OCI-LY3 (cell line): Measurements from ENCODE around the gene RPGR.

ENCODE experiments used
- H2AFZ ChIP-seq: fragments of 200-600, 300-600 bp; shearing (Covaris generic); 2 replicates; pipeline ENCODE4 v1.6.0; 2014; ENCODE audit warnings: antibody characterized with exemption, low read depth, low read length
- H3K27ac ChIP-seq: fragments of 200-600, 300-600 bp; sonication (generic); 2 replicates; pipeline ENCODE4 v1.5.1; 2014; ENCODE audit warnings: mild to moderate bottlenecking, low read length, moderate library complexity, mixed read lengths
- H3K27me3 ChIP-seq: fragments of 200-600, 300-600 bp; sonication (generic); 2 replicates; pipeline ENCODE4 v1.6.1; 2014; ENCODE audit warnings: low read depth, low read length, mixed read lengths
- H3K36me3 ChIP-seq: fragments of 200-600, 300-600 bp; sonication (generic); replicated peaks from 2 replicates; pipeline ENCODE3; 2014; ENCODE audit warnings: low read depth, low read length, mixed read lengths
- H3K4me1 ChIP-seq: fragments of 300-600, 200-600 bp; sonication (generic); 2 replicates; pipeline ENCODE4 v1.6.1; 2014; ENCODE audit warnings: low read length, mixed read lengths
- H3K4me2 ChIP-seq: fragments of 200-600, 300-600 bp; sonication (generic); 2 replicates; pipeline ENCODE4 v1.6.1; 2014; ENCODE audit warnings: low read length, mixed read lengths
- H3K4me3 ChIP-seq: fragments of 300-600, 200-600 bp; sonication (generic); 2 replicates; pipeline ENCODE4 v1.5.1; 2014; ENCODE audit warnings: antibody characterized with exemption, mild to moderate bottlenecking, low read length, moderate library complexity
- H3K79me2 ChIP-seq: fragments of 300-600, 200-600 bp; shearing (Covaris generic); 2 replicates; pipeline ENCODE4 v1.6.1; 2014; ENCODE audit warnings: mild to moderate bottlenecking, low read length, mixed read lengths
- H3K9ac ChIP-seq: fragments of 300-600, 200-600 bp; shearing (Covaris generic); 2 replicates; pipeline ENCODE4 v1.6.0; 2014; ENCODE audit warnings: mild to moderate bottlenecking, low read length, moderate library complexity
- H3K9me3 ChIP-seq: fragments of 200-600, 300-600 bp; shearing (Covaris generic); 2 replicates; pipeline ENCODE4 v1.6.1; 2014; ENCODE audit warnings: low read length, mixed read lengths; ENCODE audit not compliant: insufficient read depth
- H4K20me1 ChIP-seq: fragments of 200-600, 300-600 bp; sonication (generic); 2 replicates; pipeline ENCODE4 v1.6.1; 2016; ENCODE audit warnings: low read length, mixed read lengths; ENCODE audit not compliant: insufficient read depth
- EZH2phosphoT487 ChIP-seq: fragments of 200-600 bp; shearing (Covaris generic); IDR thresholded peaks from 2 replicates; pipeline ENCODE4 v1.6.1; 2018; ENCODE audit warnings: antibody characterized with exemption, mixed run types, low read depth
- TF ChIP-seq, protein P1 (sequence below): fragments of 200-600, 300-600 bp; sonication (generic); IDR thresholded peaks from 2 replicates; pipeline ENCODE4 v1.5.1; 2014; ENCODE audit warnings: antibody characterized with exemption, low read length, low read depth

RPGR gene, protein sequence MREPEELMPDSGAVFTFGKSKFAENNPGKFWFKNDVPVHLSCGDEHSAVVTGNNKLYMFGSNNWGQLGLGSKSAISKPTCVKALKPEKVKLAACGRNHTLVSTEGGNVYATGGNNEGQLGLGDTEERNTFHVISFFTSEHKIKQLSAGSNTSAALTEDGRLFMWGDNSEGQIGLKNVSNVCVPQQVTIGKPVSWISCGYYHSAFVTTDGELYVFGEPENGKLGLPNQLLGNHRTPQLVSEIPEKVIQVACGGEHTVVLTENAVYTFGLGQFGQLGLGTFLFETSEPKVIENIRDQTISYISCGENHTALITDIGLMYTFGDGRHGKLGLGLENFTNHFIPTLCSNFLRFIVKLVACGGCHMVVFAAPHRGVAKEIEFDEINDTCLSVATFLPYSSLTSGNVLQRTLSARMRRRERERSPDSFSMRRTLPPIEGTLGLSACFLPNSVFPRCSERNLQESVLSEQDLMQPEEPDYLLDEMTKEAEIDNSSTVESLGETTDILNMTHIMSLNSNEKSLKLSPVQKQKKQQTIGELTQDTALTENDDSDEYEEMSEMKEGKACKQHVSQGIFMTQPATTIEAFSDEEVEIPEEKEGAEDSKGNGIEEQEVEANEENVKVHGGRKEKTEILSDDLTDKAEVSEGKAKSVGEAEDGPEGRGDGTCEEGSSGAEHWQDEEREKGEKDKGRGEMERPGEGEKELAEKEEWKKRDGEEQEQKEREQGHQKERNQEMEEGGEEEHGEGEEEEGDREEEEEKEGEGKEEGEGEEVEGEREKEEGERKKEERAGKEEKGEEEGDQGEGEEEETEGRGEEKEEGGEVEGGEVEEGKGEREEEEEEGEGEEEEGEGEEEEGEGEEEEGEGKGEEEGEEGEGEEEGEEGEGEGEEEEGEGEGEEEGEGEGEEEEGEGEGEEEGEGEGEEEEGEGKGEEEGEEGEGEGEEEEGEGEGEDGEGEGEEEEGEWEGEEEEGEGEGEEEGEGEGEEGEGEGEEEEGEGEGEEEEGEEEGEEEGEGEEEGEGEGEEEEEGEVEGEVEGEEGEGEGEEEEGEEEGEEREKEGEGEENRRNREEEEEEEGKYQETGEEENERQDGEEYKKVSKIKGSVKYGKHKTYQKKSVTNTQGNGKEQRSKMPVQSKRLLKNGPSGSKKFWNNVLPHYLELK

DNA sequence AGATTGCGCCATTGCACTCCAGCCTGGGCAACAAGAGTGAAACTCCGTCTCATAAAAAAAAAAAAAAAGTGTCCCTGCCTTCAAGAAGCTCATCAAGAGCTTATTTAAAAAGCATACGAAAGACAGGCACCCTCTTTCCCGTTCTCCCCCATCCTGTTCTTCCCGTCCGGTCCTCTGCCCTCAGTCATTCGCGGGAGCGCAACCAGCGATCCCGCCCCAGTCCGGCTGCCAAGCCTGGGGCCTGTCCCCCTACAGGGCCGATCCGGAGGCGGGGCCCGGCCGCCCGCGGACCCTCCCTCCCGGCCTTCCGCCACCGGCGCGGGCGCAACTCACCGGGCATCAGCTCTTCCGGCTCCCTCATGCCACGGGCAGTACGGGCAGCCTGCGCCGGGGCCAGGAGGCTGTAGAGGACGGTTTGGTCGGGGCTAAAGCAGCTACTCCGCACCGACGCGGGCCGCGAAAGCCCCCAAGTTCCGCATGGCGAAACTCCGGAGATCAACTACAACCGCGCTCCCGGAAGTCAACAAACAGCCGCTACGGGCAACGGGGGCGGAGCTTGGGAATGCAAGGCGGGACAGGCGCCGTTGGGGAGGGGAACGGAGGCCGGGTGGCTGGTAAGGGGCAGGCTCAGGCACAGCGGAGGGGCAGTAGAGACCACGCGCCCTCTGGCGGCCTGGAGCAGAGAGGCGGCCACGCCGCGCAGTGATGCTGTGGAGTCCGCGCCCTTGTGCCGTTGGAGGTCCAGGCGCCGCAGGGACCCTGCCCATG lies at the start of gene RPGR:
Gene RPGR (minus strand): TSS at position 503 of the 768 bp plus-strand sequence. CDS start 142 bp downstream, at position 361.
- H3K4me1 ChIP-seq: peaks cover 10% of the 10 kb centered on the region; the same call in 1 of the 2 replicates
- H3K9ac ChIP-seq: peak within 1 kb of the TSS; percentile 81
- no peaks in the 10 kb centered on the region for H4K20me1 ChIP-seq
- TF ChIP-seq, protein P1, sequence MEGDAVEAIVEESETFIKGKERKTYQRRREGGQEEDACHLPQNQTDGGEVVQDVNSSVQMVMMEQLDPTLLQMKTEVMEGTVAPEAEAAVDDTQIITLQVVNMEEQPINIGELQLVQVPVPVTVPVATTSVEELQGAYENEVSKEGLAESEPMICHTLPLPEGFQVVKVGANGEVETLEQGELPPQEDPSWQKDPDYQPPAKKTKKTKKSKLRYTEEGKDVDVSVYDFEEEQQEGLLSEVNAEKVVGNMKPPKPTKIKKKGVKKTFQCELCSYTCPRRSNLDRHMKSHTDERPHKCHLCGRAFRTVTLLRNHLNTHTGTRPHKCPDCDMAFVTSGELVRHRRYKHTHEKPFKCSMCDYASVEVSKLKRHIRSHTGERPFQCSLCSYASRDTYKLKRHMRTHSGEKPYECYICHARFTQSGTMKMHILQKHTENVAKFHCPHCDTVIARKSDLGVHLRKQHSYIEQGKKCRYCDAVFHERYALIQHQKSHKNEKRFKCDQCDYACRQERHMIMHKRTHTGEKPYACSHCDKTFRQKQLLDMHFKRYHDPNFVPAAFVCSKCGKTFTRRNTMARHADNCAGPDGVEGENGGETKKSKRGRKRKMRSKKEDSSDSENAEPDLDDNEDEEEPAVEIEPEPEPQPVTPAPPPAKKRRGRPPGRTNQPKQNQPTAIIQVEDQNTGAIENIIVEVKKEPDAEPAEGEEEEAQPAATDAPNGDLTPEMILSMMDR: peak; percentile 65
- TF ChIP-seq EZH2phosphoT487: no peak
- H3K4me3 ChIP-seq: peak within 1 kb of the TSS; percentile 94
- H2AFZ ChIP-seq: peak within 1 kb of the TSS; percentile 97
- peaks cover 13% of the 10 kb centered on the region for H3K79me2 ChIP-seq
- no peaks in the 10 kb centered on the region for H3K36me3 ChIP-seq
- H3K4me2 ChIP-seq: peak within 1 kb of the TSS; percentile 93
- no peaks in the 10 kb centered on the region for H3K9me3 ChIP-seq
- H3K27ac ChIP-seq: peak within 1 kb of the TSS; percentile 63
- H3K27me3 ChIP-seq: no peaks in the 10 kb centered on the region

GRCh38 chrX:38376747-38377146 lies 49.4 kb upstream of the RPGR start:
- Histone ChIP-seq H4K20me1 (no peaks in the 10 kb centered on the region), H3K27ac (no peak overlapping the region), H3K4me2 (no peak overlapping the region), H3K4me1 (no peaks in the 10 kb centered on the region), H3K36me3 (no peaks in the 10 kb centered on the region), H2AFZ (no peak overlapping the region), H3K9ac (no peak overlapping the region), H3K9me3 (no peaks in the 10 kb centered on the region), H3K79me2 (no peaks in the 10 kb centered on the region), H3K4me3 (no peak overlapping the region), H3K27me3 (no peaks in the 10 kb centered on the region)
- TF ChIP-seq, protein P1: no peak

- Histone ChIP-seq H3K27ac (no peak overlapping the region), H3K4me2 (no peak overlapping the region), H3K79me2 (no peaks in the 10 kb centered on the region), H3K9me3 (no peaks in the 10 kb centered on the region), H3K4me1 (no peaks in the 10 kb centered on the region), H3K9ac (no peak overlapping the region), H3K27me3 (no peaks in the 10 kb centered on the region), H3K36me3 (no peaks in the 10 kb centered on the region), H2AFZ (no peak overlapping the region), H3K4me3 (no peak overlapping the region), H4K20me1 (no peaks in the 10 kb centered on the region)
- no peak for TF ChIP-seq EZH2phosphoT487
- TF ChIP-seq, protein P1: peak; percentile 54
Measured at GRCh38 chrX:38375891-38376290, 48.6 kb upstream of the RPGR start.
